HCT116 (cell line): ENCODE measurements around the gene NRXN2. TPM values are rescaled to one million over a fixed set of nuclear protein-coding genes. Genes with fewer than 3 reads are reported as not detected.

Experiments
- ATAC-seq: fragments of 200-7000 bp; cut with Tn5 transposase; 2 replicates; pipeline ENCODE4 v1.9.1; 2020; ENCODE audit warnings: mild to moderate bottlenecking, moderate library complexity
- BruUV-seq: library from RNA; stranded (reverse); fragments of 400-500 nt; replicated peaks from 2 replicates; lab custom pipeline; 2021; lab: Mats Ljungman, UMichigan
- CTCF ChIA-PET: fragments of 300-600 bp; sonication (Branson Sonifier 250); formaldehyde crosslinking; loops from one replicate; lab custom pipeline; 2021; ENCODE audit warnings: antibody characterized with exemption; lab: Charles Lee
- POLR2A ChIA-PET: fragments of 300-600, 350-600 bp; sonication (Branson Sonifier 250); formaldehyde crosslinking; loops from one replicate; lab custom pipeline; 2021; ENCODE audit warnings: antibody characterized with exemption; lab: Charles Lee
- RAD21 ChIA-PET, 2 experiments: fragments of 300-600 bp; sonication (Branson Sonifier 250); formaldehyde crosslinking; loops; one replicate each; lab custom pipeline; 2023; ENCODE audit warnings: low total read pairs in 2 of 2; ENCODE audit not compliant: uncharacterized antibody in 2 of 2, unreplicated experiment in 2 of 2, low non-redundant PET in 1 of 2; lab: Charles Lee
- DNase-seq: peaks from one replicate; pipeline ENCODE4 v3.0.0-alpha.2; 2010; ENCODE audit warnings: low read depth, low spot score
- H2AFZ ChIP-seq: fragments of 200-600 bp; shearing (Covaris generic), sonication (generic); 2 replicates; pipeline ENCODE4 v1.6.1; 2017; ENCODE audit warnings: low read depth, mixed run types, mixed read lengths, antibody characterized with exemption, low read length; ENCODE audit not compliant: poor library complexity, severe bottlenecking
- H3K27ac ChIP-seq: 2 replicates; pipeline ENCODE4 v1.5.1; 2012; ENCODE audit warnings: low read depth, low read length
- H3K27me3 ChIP-seq: fragments of 200-600 bp; sonication (generic); 2 replicates; pipeline ENCODE4 v1.6.1; 2016; ENCODE audit warnings: mixed run types, low read length, mixed read lengths; ENCODE audit not compliant: insufficient read depth
- H3K36me3 ChIP-seq, 2 experiments: fragments of 200-500 bp in 1 of 2; fragments of 200-600 bp in 1 of 2; sonication (Bioruptor generic) in 1 of 2; sonication (generic) in 1 of 2; 2 replicates each; pipeline versions ENCODE4 v1.5.1 to v1.6.1; 2014 to 2016; ENCODE audit warnings: low read length in 2 of 2, inconsistent platforms in 1 of 2, mixed read lengths in 1 of 2, mixed run types in 1 of 2; ENCODE audit not compliant: insufficient read depth in 2 of 2, control insufficient read depth in 1 of 2
- H3K4me1 ChIP-seq, 2 experiments: fragments of 200-600 bp in 1 of 2; sonication (generic) in 1 of 2; 2 replicates each; pipeline versions ENCODE4 v1.5.1 to v1.6.1; 2012 to 2017; ENCODE audit warnings: low read length in 2 of 2, inconsistent platforms in 1 of 2, mild to moderate bottlenecking in 1 of 2, mixed read lengths in 1 of 2, mixed run types in 1 of 2, moderate library complexity in 1 of 2; ENCODE audit not compliant: insufficient read depth in 2 of 2, control insufficient read depth in 1 of 2
- H3K4me2 ChIP-seq: fragments of 200-600 bp; sonication (generic); 2 replicates; pipeline ENCODE4 v1.6.1; 2017; ENCODE audit warnings: mixed run types, low read length, mixed read lengths
- H3K4me3 ChIP-seq, 2 experiments: fragments of 200-600 bp in 1 of 2; sonication (generic) in 1 of 2; replicated peaks in 1 of 2; 2 replicates each; pipeline ENCODE4 v1.5.1; 2011 to 2016; ENCODE audit warnings: low read length in 2 of 2, control low read depth in 1 of 2, low read depth in 1 of 2, mild to moderate bottlenecking in 1 of 2, mixed read lengths in 1 of 2, mixed run types in 1 of 2
- H3K79me2 ChIP-seq: fragments of 200-600 bp; sonication (generic); 2 replicates; pipeline ENCODE4 v1.6.1; 2017; ENCODE audit warnings: mild to moderate bottlenecking, mixed run types, low read length, moderate library complexity, mixed read lengths; ENCODE audit not compliant: insufficient read depth
- H3K9ac ChIP-seq: fragments of 200-600 bp; sonication (generic); 2 replicates; pipeline ENCODE4 v1.6.1; 2016; ENCODE audit warnings: low read length, mixed read lengths
- H3K9me2 ChIP-seq: fragments of 200-600 bp; sonication (generic), shearing (Covaris generic); 2 replicates; pipeline ENCODE4 v1.6.1; 2017; ENCODE audit warnings: mixed run types, mild to moderate bottlenecking, moderate library complexity; ENCODE audit not compliant: insufficient read depth
- H3K9me3 ChIP-seq, 2 experiments: fragments of 200-500 bp in 1 of 2; fragments of 200-600 bp in 1 of 2; sonication (Bioruptor generic) in 1 of 2; sonication (generic) in 1 of 2; 2 replicates each; pipeline ENCODE4 v1.6.1; 2014 to 2017; ENCODE audit warnings: low read length in 2 of 2, mixed read lengths in 2 of 2, inconsistent platforms in 1 of 2, low read depth in 1 of 2, mild to moderate bottlenecking in 1 of 2, mixed run types in 1 of 2, moderate library complexity in 1 of 2; ENCODE audit not compliant: control insufficient read depth in 1 of 2, insufficient read depth in 1 of 2
- H4K20me1 ChIP-seq: fragments of 200-600 bp; sonication (generic), shearing (Covaris generic); 2 replicates; pipeline ENCODE4 v1.6.1; 2017; ENCODE audit warnings: mixed run types, mild to moderate bottlenecking, moderate library complexity; ENCODE audit not compliant: insufficient read depth
- CTCF ChIP-seq, 3 experiments: fragments of 200-600 bp in 1 of 3; sonication (generic) in 1 of 3; IDR thresholded peaks in 2 of 3; conservative IDR thresholded peaks in 1 of 3; 2 replicates each; pipeline ENCODE4 v1.5.1; 2012 to 2017; ENCODE audit warnings: low read depth in 2 of 3, low read length in 2 of 3, antibody characterized with exemption in 1 of 3, borderline replicate concordance in 1 of 3, control low read depth in 1 of 3, mild to moderate bottlenecking in 1 of 3, mixed read lengths in 1 of 3, mixed run types in 1 of 3, moderate library complexity in 1 of 3; ENCODE audit not compliant: insufficient read depth in 1 of 3
- ELF1 ChIP-seq: IDR thresholded peaks from 2 replicates; pipeline ENCODE4 v1.6.1; 2012; ENCODE audit warnings: low read depth, borderline replicate concordance
- EZH2 ChIP-seq: fragments of 200-600 bp; sonication (generic); IDR thresholded peaks from 2 replicates; pipeline ENCODE4 v1.6.1; 2017; ENCODE audit warnings: antibody characterized with exemption, mixed run types
- EZH2phosphoT487 ChIP-seq: fragments of 200-600 bp; IDR thresholded peaks from 2 replicates; pipeline ENCODE4 v1.6.1; 2018; ENCODE audit warnings: antibody characterized with exemption, borderline replicate concordance
- FOSL1 ChIP-seq: IDR thresholded peaks from 2 replicates; pipeline ENCODE4 v1.6.1; 2012; ENCODE audit warnings: low read depth
- JUND ChIP-seq: IDR thresholded peaks from 2 replicates; pipeline ENCODE4 v1.6.1; 2012
- MAX ChIP-seq: IDR thresholded peaks from 2 replicates; pipeline ENCODE4 v1.6.1; 2012
- POLR2A ChIP-seq: IDR thresholded peaks from 2 replicates; pipeline ENCODE4 v1.7.0; 2011; ENCODE audit warnings: borderline replicate concordance; ENCODE audit not compliant: insufficient read depth, insufficient read length; ENCODE audit errors: extremely low read depth
- POLR2AphosphoS5 ChIP-seq: IDR thresholded peaks from 2 replicates; pipeline ENCODE4 v1.6.1; 2011; ENCODE audit warnings: mild to moderate bottlenecking, low read depth, low read length, moderate library complexity
- RAD21 ChIP-seq: IDR thresholded peaks from 2 replicates; pipeline ENCODE4 v1.6.1; 2012; ENCODE audit warnings: low read depth, mild to moderate bottlenecking
- SP1 ChIP-seq: IDR thresholded peaks from 2 replicates; pipeline ENCODE4 v1.6.1; 2012; ENCODE audit warnings: low read depth
- TCF7L2 ChIP-seq: IDR thresholded peaks from 2 replicates; pipeline ENCODE4 v1.7.0; 2011; ENCODE audit warnings: borderline replicate concordance, inconsistent platforms; ENCODE audit not compliant: insufficient read depth, insufficient read length; ENCODE audit errors: extremely low read depth
- ZNF274 ChIP-seq: fragments of 200-500 bp; sonication (Bioruptor generic); IDR thresholded peaks from 2 replicates; pipeline ENCODE4 v1.6.1; 2014; ENCODE audit warnings: mild to moderate bottlenecking, low read depth, low read length, inconsistent platforms
- intact Hi-C: fragments of 100-400 bp; cut with micrococcal nuclease; formaldehyde crosslinking; loops from 2 replicates; pipeline ENCODE4 v1.10.0; 2022
- total RNA-seq: library from RNA; stranded (reverse); gene quantifications from one replicate; pipeline ENCODE4 v1.2.1, GENCODE V29; 2021; ENCODE audit not compliant: unreplicated experiment

Gene NRXN2
- total RNA-seq, 1 experiment from 2014 or later: 1.5 TPM

- ATAC-seq (no peak), DNase-seq (no peak)
- Histone ChIP-seq H3K9me3 (no peaks in the 10 kb centered on the region), H3K4me2 (no peak overlapping the region), H2AFZ (no peak overlapping the region), H4K20me1 (no peaks in the 10 kb centered on the region), H3K27me3 (no peaks in the 10 kb centered on the region), H3K36me3 (no peaks in the 10 kb centered on the region), H3K9me2 (no peaks in the 10 kb centered on the region), H3K27ac (no peak overlapping the region; the same call in 1 of the 2 replicates), H3K9ac (no peak overlapping the region), H3K4me1 (peaks cover 13 to 20% of the 10 kb centered on the region in 2 experiments), H3K79me2 (no peaks in the 10 kb centered on the region), H3K4me3 (no peak overlapping the region)
- POLR2A ChIA-PET: no interaction called here
- no TSS peak for BruUV-seq
- intact Hi-C loops: no loop called here
- CTCF ChIA-PET: no interaction called here
- RAD21 ChIA-PET: no interaction called here
- no peak for TF ChIP-seq POLR2AphosphoS5
- TF ChIP-seq ELF1: no peak
- no peak for TF ChIP-seq ZNF274
- TF ChIP-seq SP1: no peak
- no peak for TF ChIP-seq JUND
- TF ChIP-seq TCF7L2: no peak
- no peak for TF ChIP-seq POLR2A
- TF ChIP-seq EZH2phosphoT487: no peak
- TF ChIP-seq RAD21: no peak
- TF ChIP-seq FOSL1: no peak
- no peak for TF ChIP-seq EZH2
- no peak for TF ChIP-seq CTCF (IDR thresholded peaks at IDR 0.05 in 2 of 3, conservative IDR thresholded peaks at IDR 0.05 in 1 of 3; ENCODE audit: borderline replicate concordance in 1 of 3, insufficient read depth in 1 of 3, low read depth in 2 of 3, low read length in 2 of 3)
- no peak for TF ChIP-seq MAX
Observed at GRCh38 chr11:64568584-64569140, 154.3 kb downstream of the NRXN2 start.
